M059J (cell line): ENCODE data around the gene MPDU1. TPM values are rescaled to one million over a fixed set of nuclear protein-coding genes. Genes with fewer than 3 reads are reported as not detected.
A peak's percentile ranks its signal among the peaks of the same experiment; 100 is the strongest.
"Not testable (repeated sequence)": the region's sequence is repeated elsewhere in the genome, so short reads cannot be mapped to it uniquely, and the experiment has no call there.

Experiments used
- DNase-seq: peaks from one replicate; pipeline ENCODE4 v3.0.0-alpha.2; 2012; ENCODE audit warnings: low read depth
- total RNA-seq: library from RNA; depleted of rRNA; stranded (reverse); fragments of >200 nt; shearing (Covaris generic); gene quantifications from 2 replicates; pipeline ENCODE4 v1.2.3, GENCODE V29; 2014; rRNA removed

The MPDU1 gene
- total RNA-seq, 1 experiment from 2014 or later: 216 TPM

GRCh38 chr17:7614425-7615264 lies 31.0 kb downstream of the MPDU1 start, which contains the start of gene FXR2:
FXR2 (minus strand) TSS chr17:7614897; CDS start chr17:7614532, 365 bp downstream.
- peak; percentile 99 for DNase-seq

GRCh38 chr17:7615265-7615747 lies 31.7 kb downstream of the MPDU1 start:
- DNase-seq: no peak

- DNase-seq: no peak
These were observed 35.0 kb downstream of the MPDU1 start for GRCh38 chr17:7618608-7619007.

- no peak for DNase-seq
These were observed 37.2 kb downstream of the MPDU1 start for GRCh38 chr17:7620835-7621234.

- DNase-seq: no peak
These were observed 40.0 kb downstream of the MPDU1 start for GRCh38 chr17:7623661-7624060.

- not testable (repeated sequence) for DNase-seq
These were observed 42.1 kb downstream of the MPDU1 start for GRCh38 chr17:7625749-7626148.

- DNase-seq: no peak
These were observed 42.7 kb downstream of the MPDU1 start for GRCh38 chr17:7626307-7626706.

- no peak for DNase-seq
These were observed 43.3 kb downstream of the MPDU1 start for GRCh38 chr17:7626956-7627249.

- peak; percentile 91 for DNase-seq
These were observed 43.8 kb downstream of the MPDU1 start, which contains the start of gene SAT2 for GRCh38 chr17:7627250-7628121. SAT2 (minus strand) TSS chr17:7627821; CDS start chr17:7627635, 186 bp downstream.

GRCh38 chr17:7629939-7630571 lies 46.4 kb downstream of the MPDU1 start, which contains the start of gene SHBG:
SHBG (plus strand) TSS chr17:7630135; CDS start chr17:7630173, 38 bp downstream.
- DNase-seq: no peak

GRCh38 chr17:7631398-7632380 lies 48.0 kb downstream of the MPDU1 start:
- no peak for DNase-seq

- peak; percentile 47 for DNase-seq
These were observed 48.8 kb downstream of the MPDU1 start for GRCh38 chr17:7632492-7632894.

- DNase-seq: no peak
These were observed 49.4 kb downstream of the MPDU1 start for GRCh38 chr17:7633093-7633492.

GRCh38 chr17:7634384-7634783 lies 50.7 kb downstream of the MPDU1 start:
- DNase-seq: peak; percentile 50

GRCh38 chr17:7636163-7636562 lies 52.5 kb downstream of the MPDU1 start:
- DNase-seq: no peak

Other genes starting within 250 kb of the MPDU1 start
- gene ACAP1, start 247.3 kb upstream of the MPDU1 start, total RNA-seq: not detected in 2 replicates
- 3.5 and 7.1 TPM in 2 replicates for gene KCTD11, start 231.7 kb upstream of the MPDU1 start, total RNA-seq
- not detected in 2 replicates for gene TMEM95, start 228.7 kb upstream of the MPDU1 start, total RNA-seq
- gene TNK1, start 202.8 kb upstream of the MPDU1 start, total RNA-seq: 0.62 and 0.67 TPM in 2 replicates
- 17.0 and 29.2 TPM in 2 replicates for gene PLSCR3, start 189.3 kb upstream of the MPDU1 start, total RNA-seq
- gene TMEM256, start 179.8 kb upstream of the MPDU1 start, total RNA-seq: 122 and 146 TPM in 2 replicates
- 8.9 and 16.5 TPM in 2 replicates for gene NLGN2, start 176.0 kb upstream of the MPDU1 start, total RNA-seq
- not detected in 2 replicates for gene SPEM1, start 163.5 kb upstream of the MPDU1 start, total RNA-seq
- gene SPEM2, start 158.2 kb upstream of the MPDU1 start, total RNA-seq: not detected in 2 replicates
- gene SPEM3, start 155.0 kb upstream of the MPDU1 start, total RNA-seq: not detected in 2 replicates
- 5.3 and 10.0 TPM in 2 replicates for gene TMEM102, start 148.4 kb upstream of the MPDU1 start, total RNA-seq
- 3.7 and 5.0 TPM in 2 replicates for gene FGF11, start 144.3 kb upstream of the MPDU1 start, total RNA-seq
- 10.7 and 16.6 TPM in 2 replicates for gene CHRNB1, start 138.8 kb upstream of the MPDU1 start, total RNA-seq
- gene ZBTB4, start 104.2 kb upstream of the MPDU1 start, total RNA-seq: 13.9 and 26.7 TPM in 2 replicates
- gene SLC35G6, start 102.4 kb upstream of the MPDU1 start, total RNA-seq: not detected in 2 replicates
- gene POLR2A, start 99.5 kb upstream of the MPDU1 start, total RNA-seq: 15.2 and 26.1 TPM in 2 replicates
- 13.3 and 20.3 TPM in 2 replicates for gene TNFSF12, start 34.8 kb upstream of the MPDU1 start, total RNA-seq
- gene TNFSF13, start 25.1 kb upstream of the MPDU1 start, total RNA-seq: 3.2 and 4.2 TPM in 2 replicates
- 75.1 and 88.2 TPM in 2 replicates for gene SENP3, start 21.9 kb upstream of the MPDU1 start, total RNA-seq
- 120 and 147 TPM in 2 replicates for gene CD68, start 4.2 kb upstream of the MPDU1 start, total RNA-seq
- gene SOX15, start 6.2 kb downstream of the MPDU1 start, total RNA-seq: not detected in 2 replicates
- 28.3 and 51.7 TPM in 2 replicates for gene FXR2, start 31.0 kb downstream of the MPDU1 start, total RNA-seq
- 36.3 and 37.4 TPM in 2 replicates for gene SAT2, start 44.0 kb downstream of the MPDU1 start, total RNA-seq
- not detected in 2 replicates for gene SHBG, start 46.3 kb downstream of the MPDU1 start, total RNA-seq
- 0.10 TPM in 1 of 2 replicates, not detected in the other for gene ATP1B2, start 67.1 kb downstream of the MPDU1 start, total RNA-seq
- 73.1 and 79.1 TPM in 2 replicates for gene TP53, start 103.6 kb downstream of the MPDU1 start, total RNA-seq
- 14.2 and 20.3 TPM in 2 replicates for gene WRAP53, start 104.6 kb downstream of the MPDU1 start, total RNA-seq
- 1.1 TPM in 2 replicates for gene EFNB3, start 121.3 kb downstream of the MPDU1 start, total RNA-seq
- gene DNAH2, start 133.9 kb downstream of the MPDU1 start, total RNA-seq: 0.02 TPM in 1 of 2 replicates, not detected in the other